ENCODE data around the gene TSPOAP1. TPM values are rescaled to one million over a fixed set of nuclear protein-coding genes. Genes with fewer than 3 reads are reported as not detected.

TSPOAP1 gene
- total RNA-seq, 1 donor from 2014 or later, result 21.0 TPM

DNA sequence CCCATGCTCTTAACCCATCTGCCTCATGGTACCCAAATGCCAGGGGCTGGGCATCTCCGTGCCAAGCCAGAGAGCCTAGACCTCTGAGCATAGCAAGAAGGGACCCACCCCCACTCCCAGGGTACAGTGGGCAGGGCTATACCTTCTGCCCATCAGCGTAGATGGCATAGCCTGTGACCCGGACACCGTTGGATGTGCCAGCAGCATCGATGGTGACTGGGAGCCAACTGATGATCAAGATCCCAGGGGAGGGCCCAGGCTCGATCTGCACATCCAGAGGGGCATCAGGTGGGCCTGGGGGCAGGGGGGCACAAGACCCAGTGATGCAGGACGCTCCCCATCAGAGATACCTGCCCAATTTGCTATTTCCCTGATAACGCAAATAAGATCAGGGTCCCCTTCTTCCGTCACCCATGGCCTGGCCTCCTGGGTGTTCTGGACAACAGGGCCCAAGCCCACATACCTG lies 17.1 kb downstream of the TSPOAP1 start:
- ATAC-seq (no peak), DNase-seq (peak; percentile 52)
- Histone ChIP-seq H3K36me3 (no peaks in the 10 kb centered on the region), H3K27ac (no peak overlapping the region), H3K27me3 (no peaks in the 10 kb centered on the region), H3K4me3 (no peak overlapping the region), H3K9me3 (no peaks in the 10 kb centered on the region), H3K4me1 (no peaks in the 10 kb centered on the region)
- TF ChIP-seq CTCF (IDR thresholded peaks at IDR 0.05), result no peak
- intact Hi-C loops (cut with DNase I), result no loop called here

DNA sequence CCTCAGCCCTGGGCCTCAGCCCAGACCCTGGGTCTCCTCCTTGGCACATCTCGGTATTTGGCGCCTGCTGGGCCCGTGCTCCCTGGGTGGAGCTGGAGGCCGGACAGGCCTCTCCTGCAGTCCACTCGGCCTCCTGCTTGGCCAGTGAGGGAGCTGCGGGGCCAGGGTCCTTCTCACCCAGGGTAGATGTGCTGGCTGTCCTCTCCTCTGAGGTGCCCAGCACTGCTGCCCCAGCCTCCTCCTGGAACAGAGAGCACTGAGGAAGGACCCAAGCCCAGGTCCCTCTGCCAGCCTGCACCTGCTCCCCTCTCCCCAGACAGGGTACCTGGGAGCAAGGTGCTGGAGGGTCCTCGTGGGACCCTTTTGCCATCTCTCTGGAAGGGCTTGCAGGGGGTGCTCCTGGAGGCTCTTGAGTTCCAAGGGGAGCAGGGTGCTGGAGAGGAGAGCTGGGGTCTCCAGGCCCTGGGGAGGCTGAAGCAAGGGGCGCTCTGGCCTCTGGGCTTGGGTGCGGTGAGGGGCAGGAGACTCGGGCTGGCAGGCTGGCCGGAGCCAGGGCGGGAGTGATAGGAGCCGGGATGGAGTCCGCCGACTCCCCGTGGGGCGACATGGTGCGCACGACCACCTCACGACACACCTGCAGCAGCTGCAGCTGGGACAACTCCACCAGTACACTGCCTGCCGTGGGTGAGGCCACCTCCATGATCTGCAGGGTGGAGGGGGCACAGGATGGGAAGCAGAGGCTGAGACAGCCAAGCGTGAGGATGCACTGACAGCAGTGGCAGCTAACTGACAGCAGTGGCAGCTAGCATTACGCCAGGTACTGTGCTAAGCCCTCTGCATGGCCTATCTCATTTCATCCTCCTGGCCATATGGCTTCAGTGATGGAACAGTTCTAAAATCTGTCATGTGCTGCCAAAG lies 17.8 kb downstream of the TSPOAP1 start:
- no peak for TF ChIP-seq CTCF (IDR thresholded peaks at IDR 0.05)
- ATAC-seq, result no peak
- H3K27ac ChIP-seq, result no peak overlapping the region
- peak; percentile 46 for DNase-seq
- no peak overlapping the region for H3K4me3 ChIP-seq
- no peaks in the 10 kb centered on the region for H3K4me1 ChIP-seq
- H3K27me3 ChIP-seq, result no peaks in the 10 kb centered on the region
- no peaks in the 10 kb centered on the region for H3K36me3 ChIP-seq
- H3K9me3 ChIP-seq, result no peaks in the 10 kb centered on the region
- intact Hi-C loops (cut with DNase I), result no loop called here

DNA sequence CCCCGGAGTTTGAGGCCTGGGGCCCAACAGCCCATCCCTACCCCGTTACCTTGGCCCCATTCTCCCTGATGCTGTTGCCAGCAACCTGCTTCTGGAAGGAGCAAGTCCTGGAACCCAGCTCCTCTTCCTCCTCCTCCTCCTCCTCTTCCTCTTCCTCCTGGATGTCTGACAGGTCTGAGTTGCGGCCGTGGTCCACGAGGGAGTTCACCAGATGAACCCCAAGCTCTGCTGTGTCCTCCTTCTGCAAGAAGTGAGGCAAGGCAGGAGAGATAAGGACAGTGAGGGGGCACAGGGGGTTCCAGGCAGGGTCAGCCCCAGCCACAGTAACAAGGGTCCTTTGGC lies 18.7 kb downstream of the TSPOAP1 start:
- no peaks in the 10 kb centered on the region for H3K36me3 ChIP-seq
- intact Hi-C loops (cut with DNase I), result loop anchor here (10.0 kb wide), 1 partner anchor 135 kb away; no protein-coding TSS in a partner anchor
- H3K27me3 ChIP-seq, result no peaks in the 10 kb centered on the region
- H3K9me3 ChIP-seq, result no peaks in the 10 kb centered on the region
- DNase-seq (no peak), ATAC-seq (no peak)
- no peak overlapping the region for H3K4me3 ChIP-seq
- no peaks in the 10 kb centered on the region for H3K4me1 ChIP-seq
- no peak for TF ChIP-seq CTCF (IDR thresholded peaks at IDR 0.05)
- no peak overlapping the region for H3K27ac ChIP-seq

- intact Hi-C loops (cut with DNase I), result loop anchor here (10.0 kb wide), 1 partner anchor 136 kb away; no protein-coding TSS in a partner anchor
- no peaks in the 10 kb centered on the region for H3K36me3 ChIP-seq
- H3K27ac ChIP-seq, result no peak overlapping the region
- no peak for DNase-seq
- H3K9me3 ChIP-seq, result no peaks in the 10 kb centered on the region
- H3K4me3 ChIP-seq, result no peak overlapping the region
- peak; percentile 47 for ATAC-seq
- no peaks in the 10 kb centered on the region for H3K4me1 ChIP-seq
- no peak for TF ChIP-seq CTCF (IDR thresholded peaks at IDR 0.05)
- no peaks in the 10 kb centered on the region for H3K27me3 ChIP-seq
Measured at GRCh38 chr17:58308985-58309917, 19.3 kb downstream of the TSPOAP1 start.

GRCh38 chr17:58308173-58308984 lies 20.2 kb downstream of the TSPOAP1 start:
- intact Hi-C loops (cut with DNase I), result loop anchor here (10.0 kb wide), 1 partner anchor 136 kb away; no protein-coding TSS in a partner anchor
- no peaks in the 10 kb centered on the region for H3K9me3 ChIP-seq
- ATAC-seq (peak; percentile 67), DNase-seq (no peak)
- H3K4me1 ChIP-seq, result no peaks in the 10 kb centered on the region
- no peaks in the 10 kb centered on the region for H3K36me3 ChIP-seq
- H3K27ac ChIP-seq, result no peak overlapping the region
- peak; percentile 22 for TF ChIP-seq CTCF (IDR thresholded peaks at IDR 0.05)
- H3K27me3 ChIP-seq, result no peaks in the 10 kb centered on the region
- H3K4me3 ChIP-seq, result no peak overlapping the region
